Stimulated activated CD8-positive, alpha-beta memory T cell treated with anti-CD3 and anti-CD28 coated beads, Interleukin-15, amount 100 ng/mL, for 4 hours (primary cell): Measurements from ENCODE around the gene SLC30A7.
"Not testable (repeated sequence)": the region's sequence is repeated elsewhere in the genome, so short reads cannot be mapped to it uniquely, and the experiment has no call there.

ENCODE experiments used
- DNase-seq, 2 donors: peaks; one replicate each; pipeline ENCODE4 v3.0.0-alpha.2; 2020; ENCODE audit warnings: low read depth in 2 of 2

The SLC30A7 gene

GRCh38 chr1:100895540-100896480 is at the start of gene SLC30A7:
SLC30A7 (plus strand) TSS chr1:100896090; CDS start chr1:100896263, 173 bp downstream.
- DNase-seq: peak; percentile 93 to 94

GRCh38 chr1:100847361-100848082 is 48.4 kb upstream of the SLC30A7 start:
- DNase-seq: no peak

- no peak for DNase-seq
Measured at GRCh38 chr1:100851726-100852125, 44.2 kb upstream of the SLC30A7 start.

GRCh38 chr1:100852976-100853375 is 42.9 kb upstream of the SLC30A7 start:
- DNase-seq: no peak

- not testable (repeated sequence) for DNase-seq
Measured at GRCh38 chr1:100855116-100855515, 40.8 kb upstream of the SLC30A7 start.

- DNase-seq: no peak
Measured at GRCh38 chr1:100860397-100860991, 35.4 kb upstream of the SLC30A7 start.

GRCh38 chr1:100861379-100861778 is 34.5 kb upstream of the SLC30A7 start:
- no peak for DNase-seq

- DNase-seq: no peak
Measured at GRCh38 chr1:100862591-100862990, 33.3 kb upstream of the SLC30A7 start.

- no peak for DNase-seq
Measured at GRCh38 chr1:100866041-100866900, 29.6 kb upstream of the SLC30A7 start.

- DNase-seq: no peak
Measured at GRCh38 chr1:100866901-100867206, 29.0 kb upstream of the SLC30A7 start.

- DNase-seq: no peak
Measured at GRCh38 chr1:100868364-100868995, 27.4 kb upstream of the SLC30A7 start.

GRCh38 chr1:100869996-100870395 is 25.9 kb upstream of the SLC30A7 start:
- no peak for DNase-seq

GRCh38 chr1:100874433-100874832 is 21.5 kb upstream of the SLC30A7 start:
- no peak for DNase-seq

- no peak for DNase-seq
Measured at GRCh38 chr1:100875228-100875627, 20.7 kb upstream of the SLC30A7 start.

- no peak for DNase-seq
Measured at GRCh38 chr1:100876291-100876690, 19.6 kb upstream of the SLC30A7 start.

- DNase-seq: no peak
Measured at GRCh38 chr1:100879422-100879821, 16.5 kb upstream of the SLC30A7 start.

GRCh38 chr1:100881687-100882086 is 14.2 kb upstream of the SLC30A7 start:
- DNase-seq: no peak

- no peak for DNase-seq
Measured at GRCh38 chr1:100882698-100883097, 13.2 kb upstream of the SLC30A7 start.

GRCh38 chr1:100883963-100884362 is 11.9 kb upstream of the SLC30A7 start:
- DNase-seq: no peak

GRCh38 chr1:100889007-100889406 is 6.9 kb upstream of the SLC30A7 start:
- not testable (repeated sequence) for DNase-seq

GRCh38 chr1:100889869-100890482 is 5.9 kb upstream of the SLC30A7 start:
- not testable (repeated sequence) for DNase-seq
